K562 (cell line): ENCODE measurements around the gene BOLL. TPM values are rescaled to one million over a fixed set of nuclear protein-coding genes. Genes with fewer than 3 reads are reported as not detected.

Experiments
- CTCFL ChIP-seq: IDR thresholded peaks from 2 replicates; pipeline ENCODE4 v1.6.1; 2011; ENCODE audit warnings: borderline replicate concordance, low read depth, mild to moderate bottlenecking, moderate library complexity, low read length; ENCODE audit not compliant: insufficient read depth, poor library complexity, severe bottlenecking
- NKRF ChIP-seq: fragments of 450-650 bp; IDR thresholded peaks from 2 replicates; pipeline ENCODE4 v1.6.1; 2016; ENCODE audit warnings: borderline replicate concordance
- OTX1 ChIP-seq: fragments of 450-650 bp; formaldehyde crosslinking; IDR thresholded peaks from 2 replicates; pipeline ENCODE4 v1.4.0; 2022; ENCODE audit warnings: mild to moderate bottlenecking
- SMAD1 ChIP-seq: fragments of 150-350 bp; IDR thresholded peaks from 2 replicates; pipeline ENCODE4 v1.6.1; 2014; ENCODE audit warnings: low read length, low read depth; ENCODE audit not compliant: partially characterized antibody
- ZNF398 ChIP-seq: fragments of 250-450 bp; sonication (Bioruptor Pico); IDR thresholded peaks from 2 replicates; pipeline ENCODE4 v1.8.0; 2021; ENCODE audit warnings: moderate library complexity, mild to moderate bottlenecking, inconsistent platforms
- polyA plus RNA-seq, 8 experiments: library from polyadenylated mRNA; depleted of rRNA in 4 of 8; stranded (reverse) in 5 of 8; unstranded in 3 of 8; fragments of >200 nt; fragmentation: Nextera tagmentation in 2 of 8; fragmentation: Illumina TruSeq in 1 of 8; extraction: Ambion mirVana in 2 of 8; extraction: Trizol in 1 of 8; gene quantifications; 2 replicates each; pipeline versions ENCODE4 v1.2.1 to v1.2.3, GENCODE V29; 2011 to 2014; ENCODE audit warnings: inconsistent platforms in 1 of 8, missing spikeins in 1 of 8
- total RNA-seq, 7 experiments: library from RNA; depleted of rRNA in 6 of 7; stranded (reverse); fragments of >200 nt in 6 of 7; fragmentation: Illumina TruSeq in 2 of 7; extraction: Trizol in 2 of 7; gene quantifications; 2 replicates each; pipeline versions ENCODE4 v1.2.1 to v1.2.3, GENCODE V29; 2011 to 2021; ENCODE audit warnings: low replicate concordance in 1 of 7

The BOLL gene
- total and polyA plus RNA-seq, 9 of the 15 experiments (the other 6 are each of a cell fraction or from before 2014, with no cell fraction given): 0.11 to 0.55 (median 0.19) TPM; not detected in 1

- TF ChIP-seq ZNF398 (CRISPR knock-in tag): no peak
- 0 out of 2 replicates have a peak, but pooled peaks have one; percentile 28 for TF ChIP-seq NKRF
- peak; percentile 49 for TF ChIP-seq CTCFL
- TF ChIP-seq OTX1 (CRISPR knock-in tag): no peak
- TF ChIP-seq SMAD1: no peak
These were observed 19.9 kb upstream of the BOLL start (continued) for GRCh38 chr2:197804758-197805714.
